ENCODE results near the gene HBP1.
A peak's percentile ranks its signal among the peaks of the same experiment; 100 is the strongest.
"Not testable (repeated sequence)": the region's sequence is repeated elsewhere in the genome, so short reads cannot be mapped to it uniquely, and the experiment has no call there.

The HBP1 gene

DNA sequence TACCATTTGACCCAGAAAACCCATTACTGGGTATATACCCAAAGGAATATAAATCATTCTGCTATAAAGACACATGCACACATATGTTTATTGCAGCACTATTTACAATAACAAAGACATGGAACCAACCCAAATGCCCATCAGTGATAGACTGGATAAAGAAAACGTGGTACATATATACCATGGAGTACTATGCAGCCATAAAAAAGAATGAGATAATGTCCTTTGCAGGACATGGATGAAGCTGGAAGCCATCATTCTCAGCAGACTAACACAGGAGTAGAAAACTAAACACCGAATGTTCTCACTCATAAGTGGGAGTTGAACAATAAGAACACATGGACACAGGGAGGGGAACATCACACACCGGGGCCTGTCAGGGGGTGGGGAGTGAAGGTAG lies 13.1 kb upstream of the HBP1 start:
- DNase-seq (ENCODE audit: low spot score); FAIRE-seq: not testable (repeated sequence)

- FAIRE-seq (no peak), DNase-seq (ENCODE audit: low spot score) (no peak)
These were observed 11.7 kb upstream of the HBP1 start for GRCh38 chr7:107157091-107157490.

- DNase-seq (ENCODE audit: low spot score): no peak
- FAIRE-seq: no peak
These were observed 10.8 kb upstream of the HBP1 start for GRCh38 chr7:107158028-107158427.

- DNase-seq (ENCODE audit: low spot score): no peak
- FAIRE-seq: no peak
These were observed 8.4 kb upstream of the HBP1 start for GRCh38 chr7:107160389-107160788.

GRCh38 chr7:107161415-107161814 lies 7.4 kb upstream of the HBP1 start:
- no peak for DNase-seq (ENCODE audit: low spot score)
- no peak for FAIRE-seq

GRCh38 chr7:107162475-107162874 lies 6.3 kb upstream of the HBP1 start:
- no peak for DNase-seq (ENCODE audit: low spot score)
- no peak for FAIRE-seq

GRCh38 chr7:107164092-107164491 lies 4.7 kb upstream of the HBP1 start:
- no peak for FAIRE-seq
- DNase-seq (ENCODE audit: low spot score): no peak

GRCh38 chr7:107165341-107165740 lies 3.5 kb upstream of the HBP1 start:
- DNase-seq (ENCODE audit: low spot score) (no peak), FAIRE-seq (no peak)

- FAIRE-seq (no peak), DNase-seq (ENCODE audit: low spot score) (no peak)
These were observed 1.9 kb upstream of the HBP1 start for GRCh38 chr7:107166736-107167426.

- FAIRE-seq (no peak), DNase-seq (ENCODE audit: low spot score) (peak; percentile 70)
These were observed 1.1 kb upstream of the HBP1 start for GRCh38 chr7:107167483-107168232.

- peak; percentile 30 for FAIRE-seq
- peak; percentile 94 for DNase-seq (ENCODE audit: low spot score)
These were observed 582 bp downstream of the HBP1 start for GRCh38 chr7:107169120-107170050.

DNA sequence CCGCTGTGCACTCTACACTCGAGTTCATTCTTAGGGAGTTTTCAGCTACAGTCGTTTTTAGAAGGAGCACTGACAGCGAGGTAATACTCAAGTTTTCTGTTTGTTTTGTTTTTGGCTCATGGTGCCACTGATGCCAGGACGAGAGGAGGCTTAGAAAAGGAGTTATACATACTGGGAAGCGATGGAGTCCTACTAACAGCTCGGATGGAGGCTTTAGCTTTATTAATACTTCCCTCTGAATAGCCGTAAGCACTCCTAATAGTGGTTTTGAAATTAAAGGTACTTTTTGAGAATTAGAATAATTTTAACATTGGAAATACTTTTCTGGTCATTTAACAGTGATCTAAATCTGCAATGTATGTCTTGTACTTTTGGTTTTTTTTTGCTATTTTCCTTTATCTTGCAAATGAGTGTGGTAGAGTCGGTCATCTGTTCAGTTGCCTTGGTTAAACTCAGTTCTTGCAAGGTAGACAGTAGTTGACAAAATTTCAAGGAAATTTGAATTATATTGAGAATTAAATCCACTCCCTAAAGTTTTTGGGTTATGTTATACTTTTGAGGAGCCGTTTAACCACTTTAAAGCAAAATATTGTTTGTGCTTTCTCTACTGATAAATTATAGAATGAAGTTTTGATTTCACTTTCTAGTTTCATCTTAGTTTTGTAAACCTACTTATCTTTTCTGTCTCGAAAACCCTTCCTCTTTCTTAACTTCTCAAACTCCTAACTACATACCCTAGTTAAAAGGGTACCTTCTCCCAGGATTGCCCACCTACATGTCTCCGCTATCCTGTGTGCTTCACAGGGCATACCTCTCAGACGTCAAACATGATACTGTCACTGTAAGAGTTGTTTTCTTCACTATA lies 1.5 kb downstream of the HBP1 start:
- FAIRE-seq (no peak), DNase-seq (ENCODE audit: low spot score) (no peak)

DNA sequence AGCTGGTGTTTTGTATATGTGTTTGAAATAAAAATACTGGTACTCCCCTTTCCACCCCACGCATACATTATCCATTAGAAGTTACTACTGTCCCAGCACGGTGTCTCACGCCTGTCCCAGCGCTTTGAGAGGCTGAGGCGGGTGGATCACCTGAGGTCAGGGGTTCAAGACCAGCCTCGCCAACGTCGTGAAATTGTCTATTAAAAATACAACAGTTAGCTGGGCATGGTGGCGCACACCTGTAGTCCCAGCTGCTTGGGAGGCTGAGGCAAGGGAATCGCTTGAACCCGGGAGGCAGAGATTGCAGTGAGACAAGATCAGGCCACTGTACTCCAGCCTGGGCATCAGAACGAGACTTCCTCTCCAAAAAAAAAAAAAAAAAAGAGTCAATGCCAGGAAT lies 2.7 kb downstream of the HBP1 start:
- FAIRE-seq: no peak
- DNase-seq (ENCODE audit: low spot score): no peak

GRCh38 chr7:107172276-107173032 lies 3.7 kb downstream of the HBP1 start:
- DNase-seq (ENCODE audit: low spot score) (no peak), FAIRE-seq (no peak)

DNA sequence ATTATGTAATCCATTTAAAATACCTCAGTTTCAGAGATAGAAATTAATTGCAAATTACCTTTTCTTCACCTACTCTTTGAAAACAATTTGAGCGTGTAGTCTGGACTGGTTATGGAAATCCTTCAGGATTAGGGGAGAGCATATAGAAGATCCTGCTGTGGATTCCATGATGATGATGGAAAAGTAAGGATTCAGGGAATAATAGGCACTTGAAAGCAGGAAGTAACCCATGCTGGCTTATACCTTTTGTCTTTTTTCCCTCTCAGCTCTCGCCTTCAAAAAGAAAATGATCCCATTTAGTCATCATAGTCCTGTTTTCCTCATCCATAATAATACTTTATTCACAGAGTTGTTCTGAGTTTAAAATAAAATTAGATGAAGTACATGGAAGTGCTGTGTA lies 4.4 kb downstream of the HBP1 start:
- FAIRE-seq (no peak), DNase-seq (ENCODE audit: low spot score) (no peak)

DNA sequence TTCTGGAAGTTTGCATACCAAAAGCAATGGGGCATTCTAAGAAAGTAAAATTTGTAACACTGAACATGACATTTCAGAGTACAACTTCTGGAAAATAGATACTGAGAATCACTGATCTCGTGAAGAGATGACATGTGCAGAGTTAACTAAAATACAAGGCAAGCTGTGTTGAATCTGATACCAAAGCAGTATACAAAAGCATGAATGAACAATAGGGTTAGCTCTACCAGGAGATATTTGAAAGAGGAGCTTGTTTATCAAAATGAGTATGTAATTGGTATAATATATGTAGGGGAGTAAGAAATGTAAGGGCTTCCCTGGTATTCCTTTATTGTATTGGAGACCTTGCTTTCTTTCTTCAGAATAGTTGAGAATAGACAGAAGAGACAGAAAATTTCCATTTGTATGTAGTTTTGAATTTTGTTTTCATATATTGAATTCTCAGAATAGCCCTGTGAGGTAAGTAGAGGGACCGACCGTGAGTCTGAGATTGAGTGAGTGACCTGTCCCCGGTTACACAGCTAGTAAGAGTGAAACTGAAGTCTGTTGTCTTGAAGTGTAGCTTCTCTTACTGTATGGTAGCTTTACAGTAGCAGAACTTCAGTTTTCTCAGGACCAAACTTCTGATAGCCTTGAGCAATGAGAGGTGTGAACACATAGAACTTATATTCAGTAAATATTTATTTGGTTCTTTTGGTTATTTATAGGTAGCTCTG lies 5.0 kb downstream of the HBP1 start:
- DNase-seq (ENCODE audit: low spot score) (no peak), FAIRE-seq (no peak)

- DNase-seq (ENCODE audit: low spot score): peak; percentile 55
- peak; percentile 9 for FAIRE-seq
These were observed 10.7 kb downstream of the HBP1 start for GRCh38 chr7:107179326-107180164.

DNA sequence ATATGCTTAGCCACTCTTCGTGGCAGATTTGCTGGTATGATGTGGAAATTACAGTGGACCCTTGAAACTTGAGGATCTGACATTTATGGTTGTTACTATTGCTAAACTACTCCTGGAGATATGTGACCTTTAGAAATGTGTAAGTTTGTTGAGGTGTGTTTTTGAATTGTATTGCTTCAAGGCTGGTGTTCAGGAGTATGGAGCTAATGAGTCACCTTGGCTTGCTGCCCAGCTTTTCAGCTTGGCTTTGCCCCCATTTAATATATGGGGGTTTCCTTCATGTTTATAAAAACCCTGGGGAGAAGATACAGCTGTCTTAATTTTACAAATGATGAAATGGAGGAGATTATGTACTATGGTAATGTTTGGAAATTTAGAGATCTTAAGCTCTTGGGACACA lies 11.6 kb downstream of the HBP1 start:
- FAIRE-seq: no peak
- peak; percentile 31 for DNase-seq (ENCODE audit: low spot score)

- DNase-seq (ENCODE audit: low spot score) (no peak), FAIRE-seq (no peak)
These were observed 12.4 kb downstream of the HBP1 start for GRCh38 chr7:107181172-107181571.
